GM23338 (cell line): ENCODE results near the gene IL21R. TPM values are rescaled to one million over a fixed set of nuclear protein-coding genes. Genes with fewer than 3 reads are reported as not detected.

Source experiments
- ATAC-seq: fragments of 200-7000 bp; cut with Tn5 transposase; 3 replicates; pipeline ENCODE4 v1.9.1; 2020
- DNase-seq: peaks from one replicate; pipeline ENCODE4 v3.0.0-alpha.2; 2015; ENCODE audit warnings: low spot score
- H2AFZ ChIP-seq: fragments of 200-600 bp; sonication (generic); 2 replicates; pipeline ENCODE4 v1.8.0; 2016; ENCODE audit warnings: antibody characterized with exemption, mild to moderate bottlenecking, moderate library complexity
- H3F3A ChIP-seq: fragments of 200-600 bp; sonication (generic); replicated peaks from 2 replicates; pipeline ENCODE4 v1.8.0; 2017; ENCODE audit warnings: antibody characterized with exemption, mixed run types, low read depth
- H3K27ac ChIP-seq: fragments of 200-600 bp; sonication (generic); 2 replicates; pipeline ENCODE4 v1.6.1; 2016; ENCODE audit warnings: low read depth
- H3K27me3 ChIP-seq: fragments of 200-600 bp; sonication (generic); 2 replicates; pipeline ENCODE4 v1.8.0; 2016; ENCODE audit warnings: mild to moderate bottlenecking, mixed run types, moderate library complexity; ENCODE audit not compliant: insufficient read depth
- H3K36me3 ChIP-seq: fragments of 200-600 bp; sonication (generic); 2 replicates; pipeline ENCODE4 v1.8.0; 2016; ENCODE audit warnings: mild to moderate bottlenecking; ENCODE audit not compliant: insufficient read depth
- H3K4me1 ChIP-seq: fragments of 200-600 bp; sonication (generic); 2 replicates; pipeline ENCODE4 v1.8.0; 2016; ENCODE audit warnings: mild to moderate bottlenecking, moderate library complexity; ENCODE audit not compliant: insufficient read depth
- H3K4me2 ChIP-seq: fragments of 200-600 bp; sonication (generic); 2 replicates; pipeline ENCODE4 v1.7.1; 2017; ENCODE audit warnings: mixed run types
- H3K4me3 ChIP-seq: fragments of 200-600 bp; sonication (generic); 2 replicates; pipeline ENCODE4 v1.6.1; 2016; ENCODE audit warnings: mixed run types
- H3K79me2 ChIP-seq: fragments of 200-600 bp; sonication (generic); replicated peaks from 2 replicates; pipeline ENCODE4 v1.8.0; 2017; ENCODE audit warnings: mild to moderate bottlenecking; ENCODE audit not compliant: insufficient read depth
- H3K9me2 ChIP-seq: fragments of 200-600 bp; sonication (generic); 2 replicates; pipeline ENCODE4 v1.8.0; 2017; ENCODE audit not compliant: insufficient read depth
- H4K20me1 ChIP-seq: fragments of 200-600 bp; sonication (generic); replicated peaks from 2 replicates; pipeline ENCODE4 v1.8.0; 2017; ENCODE audit warnings: mild to moderate bottlenecking; ENCODE audit not compliant: insufficient read depth
- H3K27ac Mint-ChIP-seq: 2 replicates; pipeline ENCODE4 v1.8.0; 2020; ENCODE audit warnings: inconsistent platforms, mild to moderate bottlenecking, moderate library complexity, mixed read lengths
- H3K27me3 Mint-ChIP-seq: 3 replicates; pipeline ENCODE4 v1.8.0; 2022; ENCODE audit warnings: low read depth, mild to moderate bottlenecking, moderate library complexity, mixed read lengths, inconsistent platforms; ENCODE audit not compliant: insufficient read depth, poor library complexity
- H3K36me3 Mint-ChIP-seq: 3 replicates; pipeline ENCODE4 v1.8.0; 2021; ENCODE audit warnings: low read depth, mild to moderate bottlenecking, inconsistent platforms, moderate library complexity, mixed read lengths
- H3K4me1 Mint-ChIP-seq: 3 replicates; pipeline ENCODE4 v1.8.0; 2020; ENCODE audit warnings: mild to moderate bottlenecking, inconsistent platforms, mixed read lengths
- H3K4me3 Mint-ChIP-seq: 3 replicates; pipeline ENCODE4 v1.8.0; 2021; ENCODE audit warnings: moderate library complexity, mild to moderate bottlenecking, inconsistent platforms, mixed read lengths
- H3K9me3 Mint-ChIP-seq: 3 replicates; pipeline ENCODE4 v1.8.0; 2020; ENCODE audit warnings: moderate library complexity, mild to moderate bottlenecking, inconsistent platforms, mixed read lengths
- CREB1 ChIP-seq: fragments of 250-450 bp; sonication (Bioruptor Pico); IDR thresholded peaks from 2 replicates; pipeline ENCODE4 v1.5.0; 2020; ENCODE audit warnings: low read depth, mild to moderate bottlenecking, moderate library complexity
- CTCF ChIP-seq, 2 experiments: fragments of 200-600 bp in 1 of 2; sonication (generic) in 1 of 2; conservative IDR thresholded peaks; 2 replicates each; pipeline versions ENCODE4 v1.5.1 to v1.6.1; 2016 to 2017; ENCODE audit warnings: antibody characterized with exemption in 2 of 2, low read depth in 2 of 2, mild to moderate bottlenecking in 2 of 2, moderate library complexity in 1 of 2
- ETS1 ChIP-seq: IDR thresholded peaks from 2 replicates; pipeline ENCODE4 v1.6.1; 2016; ENCODE audit warnings: antibody characterized with exemption
- EZH2 ChIP-seq: fragments of 200-600 bp; sonication (generic); IDR thresholded peaks from one replicate; pipeline ENCODE4 v1.8.0; 2017; ENCODE audit warnings: antibody characterized with exemption, mild to moderate bottlenecking, low read depth; ENCODE audit not compliant: unreplicated experiment
- EZH2phosphoT487 ChIP-seq: fragments of 200-600 bp; sonication (generic); IDR thresholded peaks from one replicate; pipeline ENCODE4 v1.8.1; 2018; ENCODE audit warnings: antibody characterized with exemption; ENCODE audit not compliant: unreplicated experiment
- JUNB ChIP-seq: IDR thresholded peaks from one replicate; pipeline ENCODE4 v1.6.1; 2016; ENCODE audit warnings: antibody characterized with exemption; ENCODE audit not compliant: unreplicated experiment
- NANOG ChIP-seq: IDR thresholded peaks from 2 replicates; pipeline ENCODE4 v1.6.1; 2016; ENCODE audit warnings: antibody characterized with exemption, borderline replicate concordance
- POLR2AphosphoS5 ChIP-seq: IDR thresholded peaks from 2 replicates; pipeline ENCODE4 v1.6.1; 2016; ENCODE audit warnings: antibody characterized with exemption, low read depth
- REST ChIP-seq: IDR thresholded peaks from one replicate; pipeline ENCODE4 v1.6.1; 2018; ENCODE audit warnings: antibody characterized with exemption; ENCODE audit not compliant: unreplicated experiment
- STAT1 ChIP-seq: IDR thresholded peaks from one replicate; pipeline ENCODE4 v1.6.1; 2016; ENCODE audit warnings: antibody characterized with exemption; ENCODE audit not compliant: unreplicated experiment
- ZNF114 ChIP-seq: fragments of 250-450 bp; sonication (Bioruptor Pico); IDR thresholded peaks from 2 replicates; pipeline ENCODE4 v1.5.0; 2020; ENCODE audit warnings: mild to moderate bottlenecking, moderate library complexity
- ZNF331 ChIP-seq: fragments of 250-450 bp; sonication (Bioruptor Pico); IDR thresholded peaks from 2 replicates; pipeline ENCODE4 v1.5.0; 2020; ENCODE audit warnings: low read depth, mild to moderate bottlenecking, moderate library complexity
- ZNF462 ChIP-seq: fragments of 250-450 bp; sonication (Bioruptor Pico); IDR thresholded peaks from 2 replicates; pipeline ENCODE4 v1.5.0; 2020; ENCODE audit warnings: mild to moderate bottlenecking, moderate library complexity
- polyA plus RNA-seq: library from polyadenylated mRNA; unstranded; fragments of >200 nt; fragmentation: Nextera tagmentation; extraction: Ambion mirVana; gene quantifications from 2 replicates; pipeline ENCODE4 v1.2.1, GENCODE V29; 2016
- total RNA-seq: library from RNA; depleted of rRNA; stranded (reverse); fragments of >200 nt; shearing (Covaris generic); gene quantifications from 2 replicates; pipeline ENCODE4 v1.2.3, GENCODE V29; 2014

Gene IL21R
- total and polyA plus RNA-seq, 2 experiments from 2014 or later = 0.42 to 2.6 TPM

- H3K4me1 ChIP-seq = no peaks in the 10 kb centered on the region
- H3K4me3 ChIP-seq = no peak overlapping the region
- no peak overlapping the region for H3K27ac ChIP-seq
- H3K4me2 ChIP-seq = no peak overlapping the region
- 0 out of 3 replicates have a peak, but pooled peaks cover 2% of the 10 kb centered on the region for H3K4me1 Mint-ChIP-seq
- H3K27me3 Mint-ChIP-seq = no peaks in the 10 kb centered on the region
- H2AFZ ChIP-seq = no peak overlapping the region
- H4K20me1 ChIP-seq = no peaks in the 10 kb centered on the region
- H3K27ac Mint-ChIP-seq = no peak overlapping the region
- DNase-seq = no peak
- no peaks in the 10 kb centered on the region for H3K36me3 ChIP-seq
- no peaks in the 10 kb centered on the region for H3F3A ChIP-seq
- no peaks in the 10 kb centered on the region for H3K79me2 ChIP-seq
- TF ChIP-seq ZNF114 (CRISPR knock-in tag) (no peak), JUNB (no peak), NANOG (no peak), ZNF331 (CRISPR knock-in tag) (no peak), ZNF462 (CRISPR knock-in tag) (no peak), CREB1 (CRISPR knock-in tag) (no peak), REST (no peak), CTCF (conservative IDR thresholded peaks at IDR 0.05; ENCODE audit: low read depth in 2 of 2) (no peak), EZH2 (no peak), STAT1 (no peak), POLR2AphosphoS5 (no peak), EZH2phosphoT487 (no peak), ETS1 (no peak)
- no peaks in the 10 kb centered on the region; the same call in 2 of the 3 replicates for H3K9me3 Mint-ChIP-seq
- no peak overlapping the region for H3K4me3 Mint-ChIP-seq
- H3K9me2 ChIP-seq = 0 out of 2 replicates have a peak, but pooled peaks cover 3% of the 10 kb centered on the region
- H3K27me3 ChIP-seq = no peaks in the 10 kb centered on the region
- ATAC-seq = no peak
- no peaks in the 10 kb centered on the region for H3K36me3 Mint-ChIP-seq
Measured at GRCh38 chr16:27373312-27373711, 28.7 kb upstream of the IL21R start.
